Measurements from ENCODE around the gene GFRA1. TPM values are rescaled to one million over a fixed set of nuclear protein-coding genes. Genes with fewer than 3 reads are reported as not detected.

The GFRA1 gene
- total RNA-seq, 1 experiment from 2014 or later = 0.30 TPM

DNA sequence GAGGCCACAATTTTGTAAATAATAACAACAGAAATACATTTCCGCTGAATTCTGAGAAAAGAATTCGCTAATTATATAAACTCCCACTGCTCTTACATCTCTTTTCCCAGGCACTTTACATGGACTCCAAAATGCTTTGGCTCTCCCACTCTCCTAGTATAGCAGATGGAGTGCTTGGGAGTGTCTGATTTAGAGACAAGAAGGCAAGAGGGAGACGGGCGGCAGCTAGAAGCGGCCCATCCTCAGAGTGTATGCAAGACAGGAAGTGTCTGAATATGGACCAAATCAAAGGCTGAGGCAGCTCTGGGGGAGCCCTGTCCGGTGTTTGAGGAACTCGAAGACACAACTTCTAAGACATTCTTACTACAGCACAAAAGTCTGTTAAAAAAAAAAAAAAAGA lies 212.1 kb downstream of the GFRA1 start:
- Histone ChIP-seq H3K4me1 (ENCODE audit: control insufficient read depth in 1 of 2, insufficient read depth in 2 of 2, low read length in 2 of 2) (no peaks in the 10 kb centered on the region), H3K9me2 (ENCODE audit: insufficient read depth) (no peaks in the 10 kb centered on the region), H3K27me3 (ENCODE audit: insufficient read depth, low read length) (peaks cover 80% of the 10 kb centered on the region), H3K4me3 (replicated peaks in 1 of 2; ENCODE audit: low read depth in 1 of 2, low read length in 2 of 2) (no peak overlapping the region), H3K9me3 (ENCODE audit: control insufficient read depth in 1 of 2, insufficient read depth in 1 of 2, low read depth in 1 of 2, low read length in 2 of 2) (no peaks in the 10 kb centered on the region), H4K20me1 (ENCODE audit: insufficient read depth) (no peaks in the 10 kb centered on the region), H3K36me3 (ENCODE audit: control insufficient read depth in 1 of 2, insufficient read depth in 2 of 2, low read length in 2 of 2) (no peaks in the 10 kb centered on the region), H3K79me2 (ENCODE audit: insufficient read depth, low read length) (no peaks in the 10 kb centered on the region), H3K4me2 (ENCODE audit: low read length) (no peak overlapping the region), H3K9ac (ENCODE audit: low read length) (no peak overlapping the region), H3K27ac (ENCODE audit: low read depth, low read length) (no peak overlapping the region), H2AFZ (ENCODE audit: low read depth, low read length, poor library complexity, severe bottlenecking) (no peak overlapping the region)
- ChIA-PET POLR2A (no interaction called here), CTCF (no interaction called here), RAD21 (ENCODE audit: low non-redundant PET in 1 of 2, low total read pairs in 2 of 2, uncharacterized antibody in 2 of 2, unreplicated experiment in 2 of 2) (no interaction called here)
- DNase-seq (ENCODE audit: low read depth, low spot score) = no peak
- ATAC-seq = no peak
- BruUV-seq (replicated peaks) = no TSS peak
- intact Hi-C loops (cut with micrococcal nuclease) = no loop called here
- TF ChIP-seq POLR2AphosphoS5 (IDR thresholded peaks at IDR 0.05; ENCODE audit: low read depth, low read length) = no peak
- no peak for TF ChIP-seq POLR2A (IDR thresholded peaks at IDR 0.05; ENCODE audit: borderline replicate concordance, extremely low read depth, insufficient read depth, insufficient read length)
- no peak for TF ChIP-seq ZFX (IDR thresholded peaks at IDR 0.05)
- TF ChIP-seq CEBPB (IDR thresholded peaks at IDR 0.05; ENCODE audit: low read depth) = no peak
- no peak for TF ChIP-seq SP1 (IDR thresholded peaks at IDR 0.05; ENCODE audit: low read depth)
- no peak for TF ChIP-seq JUND (IDR thresholded peaks at IDR 0.05)
- TF ChIP-seq, protein P1, sequence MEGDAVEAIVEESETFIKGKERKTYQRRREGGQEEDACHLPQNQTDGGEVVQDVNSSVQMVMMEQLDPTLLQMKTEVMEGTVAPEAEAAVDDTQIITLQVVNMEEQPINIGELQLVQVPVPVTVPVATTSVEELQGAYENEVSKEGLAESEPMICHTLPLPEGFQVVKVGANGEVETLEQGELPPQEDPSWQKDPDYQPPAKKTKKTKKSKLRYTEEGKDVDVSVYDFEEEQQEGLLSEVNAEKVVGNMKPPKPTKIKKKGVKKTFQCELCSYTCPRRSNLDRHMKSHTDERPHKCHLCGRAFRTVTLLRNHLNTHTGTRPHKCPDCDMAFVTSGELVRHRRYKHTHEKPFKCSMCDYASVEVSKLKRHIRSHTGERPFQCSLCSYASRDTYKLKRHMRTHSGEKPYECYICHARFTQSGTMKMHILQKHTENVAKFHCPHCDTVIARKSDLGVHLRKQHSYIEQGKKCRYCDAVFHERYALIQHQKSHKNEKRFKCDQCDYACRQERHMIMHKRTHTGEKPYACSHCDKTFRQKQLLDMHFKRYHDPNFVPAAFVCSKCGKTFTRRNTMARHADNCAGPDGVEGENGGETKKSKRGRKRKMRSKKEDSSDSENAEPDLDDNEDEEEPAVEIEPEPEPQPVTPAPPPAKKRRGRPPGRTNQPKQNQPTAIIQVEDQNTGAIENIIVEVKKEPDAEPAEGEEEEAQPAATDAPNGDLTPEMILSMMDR (IDR thresholded peaks at IDR 0.05 in 2 of 3, conservative IDR thresholded peaks at IDR 0.05 in 1 of 3; ENCODE audit: borderline replicate concordance in 1 of 3, insufficient read depth in 1 of 3, low read depth in 2 of 3, low read length in 2 of 3) = no peak
- TF ChIP-seq FOSL1 (IDR thresholded peaks at IDR 0.05; ENCODE audit: low read depth) = no peak
- no peak for TF ChIP-seq ELF1 (IDR thresholded peaks at IDR 0.05; ENCODE audit: borderline replicate concordance, low read depth)
- TF ChIP-seq EGR1 (IDR thresholded peaks at IDR 0.05; ENCODE audit: low read depth) = no peak
- no peak for TF ChIP-seq ZNF274 (IDR thresholded peaks at IDR 0.05; ENCODE audit: low read depth, low read length)

DNA sequence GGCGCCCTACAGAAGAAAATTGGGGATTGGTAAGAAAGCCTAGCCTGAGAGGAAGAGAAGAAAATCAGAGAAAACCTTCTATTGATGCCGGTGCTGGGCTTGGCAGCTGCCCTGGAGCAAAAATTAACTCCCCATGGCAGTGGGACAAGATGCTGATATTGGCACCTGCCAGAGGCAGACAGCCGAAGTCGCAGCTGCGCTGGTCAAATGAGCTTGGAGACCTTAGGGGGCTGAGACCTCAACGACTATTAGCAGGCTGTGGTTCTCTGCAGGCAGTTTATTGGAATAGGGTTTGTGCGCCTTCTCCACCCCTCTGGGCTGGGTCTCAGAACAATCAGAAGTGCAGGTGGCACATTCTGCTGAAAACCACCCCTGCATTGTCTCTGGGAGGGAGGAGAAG lies 213.7 kb downstream of the GFRA1 start:
- no peak for TF ChIP-seq JUND (IDR thresholded peaks at IDR 0.05)
- CTCF ChIA-PET = no interaction called here
- no peak for DNase-seq (ENCODE audit: low read depth, low spot score)
- no TSS peak for BruUV-seq (replicated peaks)
- RAD21 ChIA-PET (ENCODE audit: low non-redundant PET in 1 of 2, low total read pairs in 2 of 2, uncharacterized antibody in 2 of 2, unreplicated experiment in 2 of 2) = no interaction called here
- Histone ChIP-seq H3K79me2 (ENCODE audit: insufficient read depth, low read length) (no peaks in the 10 kb centered on the region), H3K4me2 (ENCODE audit: low read length) (no peak overlapping the region), H2AFZ (ENCODE audit: low read depth, low read length, poor library complexity, severe bottlenecking) (no peak overlapping the region), H3K27me3 (ENCODE audit: insufficient read depth, low read length) (peaks cover 80% of the 10 kb centered on the region), H3K4me1 (ENCODE audit: control insufficient read depth in 1 of 2, insufficient read depth in 2 of 2, low read length in 2 of 2) (no peaks in the 10 kb centered on the region), H3K36me3 (ENCODE audit: control insufficient read depth in 1 of 2, insufficient read depth in 2 of 2, low read length in 2 of 2) (no peaks in the 10 kb centered on the region), H4K20me1 (ENCODE audit: insufficient read depth) (no peaks in the 10 kb centered on the region), H3K4me3 (replicated peaks in 1 of 2; ENCODE audit: low read depth in 1 of 2, low read length in 2 of 2) (no peak overlapping the region), H3K27ac (ENCODE audit: low read depth, low read length) (no peak overlapping the region), H3K9me2 (ENCODE audit: insufficient read depth) (no peaks in the 10 kb centered on the region), H3K9ac (ENCODE audit: low read length) (no peak overlapping the region), H3K9me3 (ENCODE audit: control insufficient read depth in 1 of 2, insufficient read depth in 1 of 2, low read depth in 1 of 2, low read length in 2 of 2) (no peaks in the 10 kb centered on the region)
- intact Hi-C loops (cut with micrococcal nuclease) = no loop called here
- no peak for ATAC-seq
- POLR2A ChIA-PET = no interaction called here
